H9 (cell line): ENCODE measurements around the gene TDRKH. TPM values are rescaled to one million over a fixed set of nuclear protein-coding genes. Genes with fewer than 3 reads are reported as not detected.

Experiments
- DNase-seq: peaks from one replicate; pipeline ENCODE4 v3.0.0-alpha.2; 2017
- H2AFZ ChIP-seq: one replicate; pipeline ENCODE4 v1.6.1; 2013; ENCODE audit warnings: mild to moderate bottlenecking, low read length, control low read depth, moderate library complexity
- H2AK5ac ChIP-seq: 2 replicates; pipeline ENCODE4 v1.6.1; 2013; ENCODE audit warnings: low read length, control low read depth, mixed read lengths; ENCODE audit not compliant: insufficient read length
- H2BK120ac ChIP-seq: one replicate; pipeline ENCODE4 v1.6.1; 2013; ENCODE audit warnings: low read depth, mild to moderate bottlenecking, low read length, control low read depth, inconsistent platforms; ENCODE audit not compliant: poor library complexity, severe bottlenecking
- H2BK12ac ChIP-seq: 2 replicates; pipeline ENCODE4 v1.6.1; 2013; ENCODE audit warnings: low read length, control low read depth, mixed read lengths, low read depth; ENCODE audit not compliant: insufficient read length
- H2BK15ac ChIP-seq: 2 replicates; pipeline ENCODE4 v1.6.1; 2013; ENCODE audit warnings: low read depth, low read length, control low read depth
- H2BK20ac ChIP-seq: one replicate; pipeline ENCODE4 v1.6.1; 2013; ENCODE audit warnings: low read depth, mild to moderate bottlenecking, low read length, control low read depth, inconsistent platforms; ENCODE audit not compliant: poor library complexity, severe bottlenecking
- H2BK5ac ChIP-seq: 2 replicates; pipeline ENCODE4 v1.6.1; 2013; ENCODE audit warnings: low read length, control low read depth, mixed read lengths; ENCODE audit not compliant: insufficient read length
- H3K14ac ChIP-seq: 2 replicates; pipeline ENCODE4 v1.6.1; 2013; ENCODE audit warnings: low read length, control low read depth; ENCODE audit not compliant: insufficient read depth
- H3K18ac ChIP-seq: 2 replicates; pipeline ENCODE4 v1.6.1; 2013; ENCODE audit warnings: low read depth, mild to moderate bottlenecking, mixed read lengths, low read length, control low read depth; ENCODE audit not compliant: insufficient read length
- H3K23ac ChIP-seq: 2 replicates; pipeline ENCODE4 v1.6.1; 2013; ENCODE audit warnings: low read length, control low read depth, mixed read lengths, low read depth; ENCODE audit not compliant: insufficient read length
- H3K23me2 ChIP-seq: 2 replicates; pipeline ENCODE4 v1.6.1; 2013; ENCODE audit warnings: low read depth, mild to moderate bottlenecking, mixed read lengths, low read length, control low read depth; ENCODE audit not compliant: insufficient read length, poor library complexity, severe bottlenecking
- H3K27ac ChIP-seq: 2 replicates; pipeline ENCODE4 v1.5.1; 2013; ENCODE audit warnings: low read length, control low read depth, mixed read lengths, low read depth; ENCODE audit not compliant: insufficient read length
- H3K27me3 ChIP-seq: 2 replicates; pipeline ENCODE4 v1.6.1; 2013; ENCODE audit warnings: low read length, control low read depth, inconsistent platforms; ENCODE audit not compliant: insufficient read depth
- H3K4ac ChIP-seq: 2 replicates; pipeline ENCODE4 v1.6.1; 2013; ENCODE audit warnings: low read depth, mild to moderate bottlenecking, control low read depth, inconsistent platforms, low read length, moderate library complexity
- H3K4me1 ChIP-seq: 2 replicates; pipeline ENCODE4 v1.6.1; 2013; ENCODE audit warnings: low read length, control low read depth, inconsistent platforms; ENCODE audit not compliant: insufficient read depth
- H3K4me2 ChIP-seq: 2 replicates; pipeline ENCODE4 v1.6.1; 2013; ENCODE audit warnings: low read length, control low read depth, mixed read lengths; ENCODE audit not compliant: insufficient read length, insufficient read depth
- H3K56ac ChIP-seq: 2 replicates; pipeline ENCODE4 v1.6.1; 2013; ENCODE audit warnings: low read depth, mild to moderate bottlenecking, mixed read lengths, low read length, control low read depth; ENCODE audit not compliant: insufficient read length
- H3K79me1 ChIP-seq: 2 replicates; pipeline ENCODE4 v1.6.1; 2013; ENCODE audit warnings: low read depth, mild to moderate bottlenecking, moderate library complexity, low read length, control low read depth, inconsistent platforms; ENCODE audit not compliant: insufficient read depth, poor library complexity, severe bottlenecking
- H3K79me2 ChIP-seq: 2 replicates; pipeline ENCODE4 v1.6.1; 2013; ENCODE audit warnings: low read length, control low read depth, inconsistent platforms; ENCODE audit not compliant: insufficient read depth
- H3K9ac ChIP-seq: 2 replicates; pipeline ENCODE4 v1.6.1; 2013; ENCODE audit warnings: low read length, control low read depth, mixed read lengths; ENCODE audit not compliant: insufficient read length; ENCODE audit errors: extremely low read depth
- H3K9me3 ChIP-seq: one replicate; pipeline ENCODE4 v1.6.1; 2013; ENCODE audit warnings: low read depth, low read length, inconsistent platforms; ENCODE audit not compliant: control insufficient read depth
- H3T11ph ChIP-seq: one replicate; pipeline ENCODE4 v1.6.1; 2013; ENCODE audit warnings: mild to moderate bottlenecking, low read length, control low read depth, inconsistent platforms
- H4K20me1 ChIP-seq: one replicate; pipeline ENCODE4 v1.6.1; 2013; ENCODE audit not compliant: control insufficient read depth, insufficient read length, insufficient read depth
- H4K5ac ChIP-seq: 2 replicates; pipeline ENCODE4 v1.6.1; 2013; ENCODE audit warnings: low read depth, mild to moderate bottlenecking, mixed read lengths, low read length, control low read depth; ENCODE audit not compliant: insufficient read length
- H4K8ac ChIP-seq: replicated peaks from 2 replicates; pipeline ENCODE4 v1.6.1; 2013; ENCODE audit warnings: low read length, control low read depth, mixed read lengths, low read depth; ENCODE audit not compliant: insufficient read length
- H4K91ac ChIP-seq: 2 replicates; pipeline ENCODE4 v1.6.1; 2013; ENCODE audit warnings: low read depth, mild to moderate bottlenecking, moderate library complexity, mixed read lengths, low read length, control low read depth; ENCODE audit not compliant: insufficient read length
- H3K27ac Mint-ChIP-seq, 3 experiments: 2 replicates in 2 of 3; 3 replicates in 1 of 3; pipeline ENCODE4 v1.8.0; 2020 to 2021; ENCODE audit warnings: mixed read lengths in 3 of 3, mild to moderate bottlenecking in 1 of 3, moderate library complexity in 1 of 3
- H3K27me3 Mint-ChIP-seq: 2 replicates; pipeline ENCODE4 v1.8.0; 2021; ENCODE audit warnings: low read depth, mild to moderate bottlenecking, moderate library complexity, mixed read lengths
- H3K36me3 Mint-ChIP-seq, 3 experiments: 2 replicates in 2 of 3; 3 replicates in 1 of 3; pipeline ENCODE4 v1.8.0; 2020 to 2021; ENCODE audit warnings: low read depth in 3 of 3, mixed read lengths in 3 of 3; ENCODE audit not compliant: insufficient read depth in 1 of 3
- H3K4me1 Mint-ChIP-seq, 2 experiments: 2 replicates each; pipeline ENCODE4 v1.8.0; 2020; ENCODE audit warnings: mixed read lengths in 2 of 2
- H3K4me3 Mint-ChIP-seq, 2 experiments: 2 replicates in 1 of 2; 3 replicates in 1 of 2; pipeline ENCODE4 v1.8.0; 2020 to 2021; ENCODE audit warnings: mild to moderate bottlenecking in 2 of 2, mixed read lengths in 2 of 2, moderate library complexity in 1 of 2
- H3K9me3 Mint-ChIP-seq, 2 experiments: 2 replicates in 1 of 2; 3 replicates in 1 of 2; pipeline ENCODE4 v1.8.0; 2020; ENCODE audit warnings: mild to moderate bottlenecking in 2 of 2, mixed read lengths in 2 of 2, moderate library complexity in 1 of 2
- WGBS: extraction: QIAGEN DNeasy Blood & Tissue Kit; methylation state at CpG from one replicate; pipeline ENCODE4 v1.1.7; 2013; ENCODE audit warnings: missing lambda C conversion rate, low lambda C conversion rate, mixed read lengths; ENCODE audit not compliant: insufficient read length; ENCODE audit errors: extremely low coverage; 5-methylcytosine and 5-hydroxymethylcytosine counted together
- total RNA-seq: library from RNA; stranded (reverse); gene quantifications from 2 replicates; pipeline ENCODE4 v1.2.1, GENCODE V29; 2021
- TF ChIP-seq, protein P1 (sequence below): fragments of 200-600 bp; sonication (generic); conservative IDR thresholded peaks from 3 replicates; pipeline ENCODE4 v1.8.0; 2021; ENCODE audit warnings: antibody characterized with exemption, mild to moderate bottlenecking

Gene TDRKH
- total RNA-seq, 1 experiment from 2014 or later = 24.0 TPM

DNA sequence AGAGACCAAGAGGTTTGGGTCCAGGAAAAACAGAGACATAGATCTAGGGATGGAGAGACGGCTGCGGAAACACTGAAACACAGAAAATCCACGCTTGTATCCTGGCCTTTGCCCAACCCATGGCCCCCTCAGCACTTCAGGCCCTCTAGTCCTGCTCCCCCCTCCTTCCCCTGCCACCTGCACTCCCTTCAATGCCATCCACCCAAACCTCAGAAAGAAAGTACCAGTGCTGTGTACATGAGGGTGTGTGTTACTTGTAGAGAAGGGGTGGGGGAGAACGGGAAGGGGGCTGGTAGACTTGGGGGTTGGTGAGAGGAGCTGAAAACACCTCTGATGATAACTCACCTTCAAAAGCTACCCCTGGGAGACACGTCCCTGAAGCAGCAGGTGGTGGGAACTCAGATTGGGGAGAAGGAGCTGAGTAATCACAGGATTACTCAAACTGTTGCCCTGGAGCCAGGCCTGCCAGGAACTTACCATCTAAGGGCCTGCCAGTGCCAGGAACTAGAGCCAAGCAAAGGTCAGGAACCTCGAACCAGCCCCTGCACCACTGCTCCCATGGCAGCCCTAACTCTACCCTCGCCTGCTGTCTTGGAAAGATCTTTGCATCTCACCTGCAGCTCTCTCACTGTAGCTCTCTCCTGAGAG is 29.8 kb upstream of the TDRKH start:
- Mint-ChIP-seq H3K4me3 (no peak overlapping the region), H3K36me3 (no peaks in the 10 kb centered on the region), H3K4me1 (peaks cover 11 to 16% of the 10 kb centered on the region in 2 experiments), H3K27ac (no peak overlapping the region), H3K9me3 (no peaks in the 10 kb centered on the region), H3K27me3 (peaks cover 4% of the 10 kb centered on the region)
- TF ChIP-seq, protein P1, sequence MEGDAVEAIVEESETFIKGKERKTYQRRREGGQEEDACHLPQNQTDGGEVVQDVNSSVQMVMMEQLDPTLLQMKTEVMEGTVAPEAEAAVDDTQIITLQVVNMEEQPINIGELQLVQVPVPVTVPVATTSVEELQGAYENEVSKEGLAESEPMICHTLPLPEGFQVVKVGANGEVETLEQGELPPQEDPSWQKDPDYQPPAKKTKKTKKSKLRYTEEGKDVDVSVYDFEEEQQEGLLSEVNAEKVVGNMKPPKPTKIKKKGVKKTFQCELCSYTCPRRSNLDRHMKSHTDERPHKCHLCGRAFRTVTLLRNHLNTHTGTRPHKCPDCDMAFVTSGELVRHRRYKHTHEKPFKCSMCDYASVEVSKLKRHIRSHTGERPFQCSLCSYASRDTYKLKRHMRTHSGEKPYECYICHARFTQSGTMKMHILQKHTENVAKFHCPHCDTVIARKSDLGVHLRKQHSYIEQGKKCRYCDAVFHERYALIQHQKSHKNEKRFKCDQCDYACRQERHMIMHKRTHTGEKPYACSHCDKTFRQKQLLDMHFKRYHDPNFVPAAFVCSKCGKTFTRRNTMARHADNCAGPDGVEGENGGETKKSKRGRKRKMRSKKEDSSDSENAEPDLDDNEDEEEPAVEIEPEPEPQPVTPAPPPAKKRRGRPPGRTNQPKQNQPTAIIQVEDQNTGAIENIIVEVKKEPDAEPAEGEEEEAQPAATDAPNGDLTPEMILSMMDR = no peak
- Histone ChIP-seq H2BK12ac (no peak overlapping the region), H3K18ac (no peak overlapping the region), H3K23me2 (no peaks in the 10 kb centered on the region), H3K56ac (no peak overlapping the region), H3K4me1 (no peaks in the 10 kb centered on the region), H2BK5ac (no peak overlapping the region), H3T11ph (no peak overlapping the region), H4K20me1 (no peaks in the 10 kb centered on the region), H3K4me2 (no peak overlapping the region), H3K27me3 (no peaks in the 10 kb centered on the region), H2AK5ac (no peak overlapping the region), H3K79me2 (no peaks in the 10 kb centered on the region), H3K27ac (no peak overlapping the region), H4K91ac (no peak overlapping the region), H2BK20ac (no peak overlapping the region), H4K5ac (no peak overlapping the region), H3K9me3 (no peaks in the 10 kb centered on the region), H2BK120ac (no peak overlapping the region), H3K9ac (no peak overlapping the region), H3K79me1 (no peaks in the 10 kb centered on the region), H2BK15ac (no peak overlapping the region), H3K23ac (no peak overlapping the region), H2AFZ (no peak overlapping the region), H4K8ac (no peak overlapping the region), H3K4ac (no peak overlapping the region), H3K14ac (no peak overlapping the region)
- no CpG with 5 or more reads among the region's 7 CpGs for WGBS
- no peak for DNase-seq
